B cell (primary cell): ENCODE results near the gene PTGES2. TPM values are rescaled to one million over a fixed set of nuclear protein-coding genes. Genes with fewer than 3 reads are reported as not detected.

ENCODE experiments used
- ATAC-seq: fragments of 200-7000 bp; cut with Tn5 transposase; one replicate; pipeline ENCODE4 v1.10.0; 2021; ENCODE audit warnings: low read depth, mild to moderate bottlenecking, moderate number of reproducible peaks, moderate library complexity
- CTCF ChIA-PET: fragments of 350-600 bp; sonication (Branson Sonifier 250); formaldehyde crosslinking; loops from one replicate; lab custom pipeline; 2021; ENCODE audit warnings: antibody characterized with exemption, inconsistent platforms; lab: Charles Lee
- POLR2A ChIA-PET: fragments of 350-600 bp; sonication (Branson Sonifier 250); formaldehyde crosslinking; loops from one replicate; lab custom pipeline; 2021; ENCODE audit warnings: antibody characterized with exemption; lab: Charles Lee
- DNase-seq: peaks from one replicate; pipeline ENCODE4 v3.0.0; 2013
- H2AFZ ChIP-seq: 2 replicates; pipeline ENCODE4 v1.6.1; 2012; ENCODE audit warnings: mild to moderate bottlenecking, low read depth, low read length; ENCODE audit not compliant: insufficient read depth, poor library complexity, severe bottlenecking
- H3K27ac ChIP-seq, 2 donors: 1 replicate in 1 of 2; 2 replicates in 1 of 2; pipeline ENCODE4 v1.5.1; 2012 to 2013; ENCODE audit warnings: low read length in 2 of 2, mild to moderate bottlenecking in 2 of 2, moderate library complexity in 1 of 2
- H3K27me3 ChIP-seq, 4 experiments: fragments of 200-600 bp in 1 of 4; sonication (generic) in 1 of 4; replicated peaks in 1 of 4; 1 replicate in 2 of 4; 2 replicates in 2 of 4; pipeline versions ENCODE4 v1.6.1 to v1.7.0; 2013 to 2016; ENCODE audit warnings: low read length in 3 of 4, mild to moderate bottlenecking in 2 of 4, mixed read lengths in 1 of 4, moderate library complexity in 1 of 4; ENCODE audit not compliant: insufficient read depth in 4 of 4, control insufficient read depth in 3 of 4; ENCODE audit errors: control extremely low read depth in 1 of 4
- H3K36me3 ChIP-seq, 2 experiments: replicated peaks in 1 of 2; 1 replicate in 1 of 2; 2 replicates in 1 of 2; pipeline versions ENCODE4 v1.6.1 to v1.7.1; 2013; ENCODE audit warnings: low read length in 1 of 2; ENCODE audit not compliant: insufficient read depth in 2 of 2, control insufficient read depth in 1 of 2; ENCODE audit errors: control extremely low read depth in 1 of 2, extremely low read depth in 1 of 2
- H3K4me1 ChIP-seq, 2 donors: fragments of 200-600 bp in 1 of 2; sonication (generic) in 1 of 2; 1 replicate in 1 of 2; 2 replicates in 1 of 2; pipeline versions ENCODE4 v1.5.1 to v1.6.1; 2013 to 2017; ENCODE audit warnings: low read length in 2 of 2; ENCODE audit not compliant: control insufficient read depth in 2 of 2, insufficient read depth in 2 of 2
- H3K4me2 ChIP-seq: replicated peaks from 2 replicates; pipeline ENCODE3; 2012; ENCODE audit warnings: mild to moderate bottlenecking, low read depth, low read length; ENCODE audit not compliant: poor library complexity, severe bottlenecking
- H3K4me3 ChIP-seq, 5 experiments: fragments of 200-600 bp in 1 of 5; sonication (generic) in 1 of 5; 1 replicate in 3 of 5; 2 replicates in 2 of 5; pipeline versions ENCODE4 v1.5.1 to v1.7.0; 2011 to 2016; ENCODE audit warnings: low read length in 4 of 5, mild to moderate bottlenecking in 4 of 5, low read depth in 2 of 5, control low read depth in 1 of 5, moderate library complexity in 1 of 5; ENCODE audit not compliant: insufficient read depth in 1 of 5; ENCODE audit errors: control extremely low read depth in 1 of 5, extremely low read depth in 1 of 5
- H3K79me2 ChIP-seq: fragments of 200-600 bp; sonication (generic); one replicate; pipeline ENCODE4 v1.6.0; 2016; ENCODE audit warnings: low read length; ENCODE audit not compliant: control insufficient read depth, insufficient read depth
- H3K9ac ChIP-seq: fragments of 200-600 bp; sonication (generic); 2 replicates; pipeline ENCODE4 v1.6.1; 2017; ENCODE audit warnings: mild to moderate bottlenecking, low read length, moderate library complexity
- H3K9me3 ChIP-seq, 3 donors: one replicate each; pipeline versions ENCODE4 v1.6.1 to v1.7.1; 2013; ENCODE audit warnings: low read length in 2 of 3; ENCODE audit not compliant: control insufficient read depth in 2 of 3, insufficient read depth in 1 of 3; ENCODE audit errors: control extremely low read depth in 1 of 3
- H4K20me1 ChIP-seq: 2 replicates; pipeline ENCODE4 v1.6.0; 2012; ENCODE audit warnings: mild to moderate bottlenecking, low read length; ENCODE audit not compliant: insufficient read depth, control insufficient read depth, poor library complexity, severe bottlenecking
- H3K27ac Mint-ChIP-seq: one replicate; pipeline ENCODE4 v1.8.0; 2021; ENCODE audit warnings: mixed read lengths
- H3K27me3 Mint-ChIP-seq: one replicate; pipeline ENCODE4 v1.8.0; 2021; ENCODE audit warnings: mixed read lengths
- H3K4me1 Mint-ChIP-seq: one replicate; pipeline ENCODE4 v1.8.0; 2021; ENCODE audit warnings: mixed read lengths
- H3K4me3 Mint-ChIP-seq: one replicate; pipeline ENCODE4 v1.8.0; 2021; ENCODE audit warnings: mixed read lengths
- H3K9me3 Mint-ChIP-seq: one replicate; pipeline ENCODE4 v1.8.0; 2022; ENCODE audit warnings: mixed read lengths; ENCODE audit not compliant: insufficient read depth
- CTCF ChIP-seq: fragments of 200-600 bp; IDR thresholded peaks from one replicate; pipeline ENCODE4 v1.8.0; 2022; ENCODE audit warnings: antibody characterized with exemption, mild to moderate bottlenecking
- EZH2 ChIP-seq: IDR thresholded peaks from 2 replicates; pipeline ENCODE4 v1.6.1; 2012; ENCODE audit warnings: borderline replicate concordance, low read depth, mild to moderate bottlenecking, moderate library complexity, low read length; ENCODE audit not compliant: insufficient read depth, poor library complexity, severe bottlenecking
- WGBS: methylation state at CpG from one replicate; pipeline ENCODE4 v1.1.5; 2013; ENCODE audit warnings: missing lambda C conversion rate; ENCODE audit not compliant: insufficient coverage; 5-methylcytosine and 5-hydroxymethylcytosine counted together
- intact Hi-C: fragments of 100-400 bp; cut with micrococcal nuclease; formaldehyde crosslinking; loops from one replicate; pipeline ENCODE4 v1.10.0; 2022
- polyA plus RNA-seq: library from polyadenylated mRNA; depleted of rRNA; stranded (reverse); fragments of >200 nt; gene quantifications from 2 replicates; pipeline ENCODE4 v1.2.3, GENCODE V29; 2012
- total RNA-seq, 2 donors: library from RNA; stranded (reverse); fragments of 120-200 nt in 1 of 2; gene quantifications; 1 replicate in 1 of 2; 2 replicates in 1 of 2; pipeline versions ENCODE4 v1.2.3 to v1.2.4, GENCODE V29; 2013 to 2022

The PTGES2 gene
- total and polyA plus RNA-seq, 2 donors (not counting 1 experiment from before 2014, with no cell fraction given), result 77.8 to 113 TPM

GRCh38 chr9:128123451-128124080 lies 4.0 kb downstream of the PTGES2 start:
- H3K36me3 ChIP-seq, result peaks cover 0 to 34% of the 10 kb centered on the region in 2 experiments
- Mint-ChIP-seq H3K27ac (no peak overlapping the region), H3K4me1 (peaks cover 25% of the 10 kb centered on the region), H3K27me3 (no peaks in the 10 kb centered on the region), H3K9me3 (no peaks in the 10 kb centered on the region), H3K4me3 (no peak overlapping the region)
- no peak overlapping the region for H3K4me2 ChIP-seq
- no peak for TF ChIP-seq EZH2
- TF ChIP-seq CTCF, result no peak
- peaks cover 19 to 23% of the 10 kb centered on the region in 2 donors for H3K4me1 ChIP-seq
- H3K9me3 ChIP-seq, result no peaks in the 10 kb centered on the region
- no peak overlapping the region for H2AFZ ChIP-seq
- intact Hi-C loops, result loop anchor here (10.0 kb wide), 1 partner anchor 349 kb away; the partner anchor contains the start of gene SH2D3C
- no peak overlapping the region for H3K27ac ChIP-seq
- DNase-seq (no peak), ATAC-seq (no peak)
- no peaks in the 10 kb centered on the region for H3K27me3 ChIP-seq
- ChIA-PET CTCF (no interaction called here), POLR2A (interaction anchor here (0.7 kb wide), 1 partner anchor 141 kb away, joined by 3 read pairs; no protein-coding TSS in a partner anchor)
- H3K9ac ChIP-seq, result no peak overlapping the region
- 98% methylated on average over 16 of the region's 21 CpGs for WGBS
- H4K20me1 ChIP-seq, result peaks cover 21% of the 10 kb centered on the region
- no peak overlapping the region for H3K4me3 ChIP-seq
- peaks cover 30% of the 10 kb centered on the region for H3K79me2 ChIP-seq

GRCh38 chr9:128122809-128123175 lies 4.7 kb downstream of the PTGES2 start:
- TF ChIP-seq EZH2, result no peak
- WGBS, result 95% methylated on average over 24 of the region's 24 CpGs
- no peak overlapping the region for H2AFZ ChIP-seq
- peaks cover 27% of the 10 kb centered on the region for H4K20me1 ChIP-seq
- peaks cover 21 to 28% of the 10 kb centered on the region in 2 donors for H3K4me1 ChIP-seq
- H3K27ac Mint-ChIP-seq, result no peak overlapping the region
- ChIA-PET POLR2A (no interaction called here), CTCF (no interaction called here)
- H3K4me1 Mint-ChIP-seq, result peaks cover 25% of the 10 kb centered on the region
- no peaks in the 10 kb centered on the region for H3K27me3 ChIP-seq
- H3K9me3 Mint-ChIP-seq, result no peaks in the 10 kb centered on the region
- DNase-seq (no peak), ATAC-seq (no peak)
- H3K4me3 Mint-ChIP-seq, result no peak overlapping the region
- H3K4me2 ChIP-seq, result no peak overlapping the region
- H3K4me3 ChIP-seq, result no peak overlapping the region
- peaks cover 0 to 34% of the 10 kb centered on the region in 2 experiments for H3K36me3 ChIP-seq
- no peak overlapping the region for H3K27ac ChIP-seq
- intact Hi-C loops, result loop anchor here (10.0 kb wide), 1 partner anchor 348 kb away; the partner anchor contains the start of gene SH2D3C
- H3K79me2 ChIP-seq, result peaks cover 33% of the 10 kb centered on the region
- H3K9me3 ChIP-seq, result no peaks in the 10 kb centered on the region
- no peaks in the 10 kb centered on the region for H3K27me3 Mint-ChIP-seq
- no peak overlapping the region for H3K9ac ChIP-seq
